ENCODE results near the gene LHX3.
"Not testable (repeated sequence)": the region's sequence is repeated elsewhere in the genome, so short reads cannot be mapped to it uniquely, and the experiment has no call there.

The LHX3 gene

GRCh38 chr9:136151848-136152542 is 52.9 kb downstream of the LHX3 start:
- DNase-seq, result no peak

- DNase-seq, result no peak
Observed at GRCh38 chr9:136151214-136151804, 53.6 kb downstream of the LHX3 start.

GRCh38 chr9:136150664-136151213 is 54.2 kb downstream of the LHX3 start:
- DNase-seq, result not testable (repeated sequence)

- no peak for DNase-seq
Observed at GRCh38 chr9:136149853-136150252, 55.1 kb downstream of the LHX3 start.

GRCh38 chr9:136149337-136149736 is 55.6 kb downstream of the LHX3 start:
- DNase-seq, result no peak

GRCh38 chr9:136148766-136149165 is 56.2 kb downstream of the LHX3 start:
- no peak for DNase-seq

GRCh38 chr9:136147890-136148714 is 56.8 kb downstream of the LHX3 start:
- no peak for DNase-seq

- DNase-seq, result no peak
Observed at GRCh38 chr9:136147038-136147889, 57.7 kb downstream of the LHX3 start.

All from SHP77 treated with DMSO at 0.1 percent for 48 hours (cell line).